SU-DHL-6 (cell line): ENCODE results near the gene FBN1.

ENCODE experiments used
- H2AFZ ChIP-seq: fragments of 200-600 bp; sonication (generic); 2 replicates; pipeline ENCODE4 v1.6.1; 2014; ENCODE audit warnings: low read depth, mild to moderate bottlenecking, moderate library complexity, mixed read lengths, antibody characterized with exemption, low read length; ENCODE audit not compliant: severe bottlenecking
- H3F3A ChIP-seq: fragments of 200-600 bp; shearing (Covaris generic); 2 replicates; pipeline ENCODE4 v1.6.0; 2016; ENCODE audit warnings: antibody characterized with exemption, mild to moderate bottlenecking; ENCODE audit not compliant: insufficient read depth
- H3K27ac ChIP-seq: fragments of 200-600 bp; sonication (generic); 2 replicates; pipeline ENCODE4 v1.5.1; 2016; ENCODE audit warnings: low read depth, mild to moderate bottlenecking, low read length, moderate library complexity, mixed read lengths
- H3K27me3 ChIP-seq: fragments of 200-600 bp; sonication (generic), shearing (Covaris generic); 2 replicates; pipeline ENCODE4 v1.6.0; 2014; ENCODE audit warnings: mild to moderate bottlenecking, low read length
- H3K36me3 ChIP-seq: fragments of 200-600 bp; sonication (generic); 2 replicates; pipeline ENCODE4 v1.6.1; 2014; ENCODE audit warnings: mild to moderate bottlenecking, low read length, mixed read lengths
- H3K4me2 ChIP-seq: fragments of 300-600, 200-600 bp; shearing (Covaris generic), sonication (generic); 2 replicates; pipeline ENCODE4 v1.6.0; 2014; ENCODE audit warnings: low read length, low read depth, mild to moderate bottlenecking; ENCODE audit not compliant: poor library complexity, severe bottlenecking
- H3K4me3 ChIP-seq: fragments of 200-600 bp; sonication (generic); 2 replicates; pipeline ENCODE4 v1.5.1; 2014; ENCODE audit warnings: antibody characterized with exemption, low read length, mild to moderate bottlenecking, mixed read lengths; ENCODE audit not compliant: insufficient read depth, poor library complexity, severe bottlenecking
- H3K79me2 ChIP-seq: fragments of 200-600 bp; sonication (generic); 2 replicates; pipeline ENCODE4 v1.6.1; 2014; ENCODE audit warnings: mild to moderate bottlenecking, low read length, moderate library complexity; ENCODE audit not compliant: insufficient read depth
- H3K9ac ChIP-seq: fragments of 200-600 bp; sonication (generic); 2 replicates; pipeline ENCODE4 v1.7.0; 2014; ENCODE audit warnings: mild to moderate bottlenecking, low read length
- H3K9me2 ChIP-seq: fragments of 200-600 bp; sonication (generic); replicated peaks from 2 replicates; pipeline ENCODE4 v1.6.1; 2014; ENCODE audit warnings: low read length; ENCODE audit not compliant: insufficient read depth
- H3K9me3 ChIP-seq: fragments of 200-600 bp; sonication (generic); 2 replicates; pipeline ENCODE4 v1.6.1; 2014; ENCODE audit warnings: low read length, mixed read lengths; ENCODE audit not compliant: insufficient read depth
- H4K20me1 ChIP-seq: fragments of 200-600 bp; sonication (generic); 2 replicates; pipeline ENCODE4 v1.6.1; 2014; ENCODE audit warnings: low read depth, mild to moderate bottlenecking, antibody characterized with exemption, low read length, moderate library complexity, mixed read lengths
- CTCF ChIP-seq: fragments of 200-600 bp; sonication (generic); IDR thresholded peaks from one replicate; pipeline ENCODE4 v1.5.1; 2017; ENCODE audit warnings: antibody characterized with exemption, mild to moderate bottlenecking, low read length, moderate library complexity; ENCODE audit not compliant: insufficient read depth, poor library complexity, severe bottlenecking
- EZH2phosphoT487 ChIP-seq: fragments of 200-600 bp; sonication (generic), shearing (Covaris generic); conservative IDR thresholded peaks from 2 replicates; pipeline ENCODE4 v1.6.1; 2018; ENCODE audit warnings: mild to moderate bottlenecking, antibody characterized with exemption, low read length, moderate library complexity, mixed read lengths

FBN1 gene

GRCh38 chr15:48624700-48625099 is 20.8 kb downstream of the FBN1 start:
- Histone ChIP-seq H2AFZ (no peak overlapping the region), H3K9ac (no peak overlapping the region), H3K4me2 (no peak overlapping the region), H3K4me3 (no peak overlapping the region), H4K20me1 (no peaks in the 10 kb centered on the region), H3F3A (no peaks in the 10 kb centered on the region), H3K27me3 (no peaks in the 10 kb centered on the region), H3K9me3 (no peaks in the 10 kb centered on the region), H3K36me3 (no peaks in the 10 kb centered on the region), H3K27ac (no peak overlapping the region), H3K79me2 (no peaks in the 10 kb centered on the region), H3K9me2 (no peaks in the 10 kb centered on the region)
- TF ChIP-seq EZH2phosphoT487 (no peak), CTCF (no peak)

- Histone ChIP-seq H3K9me3 (no peaks in the 10 kb centered on the region), H3F3A (no peaks in the 10 kb centered on the region), H2AFZ (no peak overlapping the region), H3K4me2 (no peak overlapping the region), H3K36me3 (no peaks in the 10 kb centered on the region), H3K9me2 (no peaks in the 10 kb centered on the region), H3K27ac (no peak overlapping the region), H4K20me1 (no peaks in the 10 kb centered on the region), H3K9ac (no peak overlapping the region), H3K79me2 (no peaks in the 10 kb centered on the region), H3K27me3 (no peaks in the 10 kb centered on the region), H3K4me3 (no peak overlapping the region)
- TF ChIP-seq EZH2phosphoT487, result no peak
- TF ChIP-seq CTCF, result no peak
Measured at GRCh38 chr15:48623456-48623855, 22.1 kb downstream of the FBN1 start.

GRCh38 chr15:48622237-48622636 is 23.3 kb downstream of the FBN1 start:
- no peaks in the 10 kb centered on the region for H4K20me1 ChIP-seq
- H3K9me3 ChIP-seq, result no peaks in the 10 kb centered on the region
- H3K79me2 ChIP-seq, result no peaks in the 10 kb centered on the region
- no peak overlapping the region for H3K4me3 ChIP-seq
- no peak overlapping the region for H3K4me2 ChIP-seq
- H2AFZ ChIP-seq, result no peak overlapping the region
- no peaks in the 10 kb centered on the region for H3K36me3 ChIP-seq
- H3K9ac ChIP-seq, result no peak overlapping the region
- H3F3A ChIP-seq, result no peaks in the 10 kb centered on the region
- no peak overlapping the region for H3K27ac ChIP-seq
- no peak for TF ChIP-seq EZH2phosphoT487
- TF ChIP-seq CTCF, result no peak
- H3K27me3 ChIP-seq, result no peaks in the 10 kb centered on the region
- H3K9me2 ChIP-seq, result no peaks in the 10 kb centered on the region

GRCh38 chr15:48619446-48619845 is 26.1 kb downstream of the FBN1 start:
- H3K9me3 ChIP-seq, result no peaks in the 10 kb centered on the region
- TF ChIP-seq CTCF (no peak), EZH2phosphoT487 (no peak)
- H3K9ac ChIP-seq, result no peak overlapping the region
- no peaks in the 10 kb centered on the region for H3F3A ChIP-seq
- no peaks in the 10 kb centered on the region for H3K9me2 ChIP-seq
- H3K4me2 ChIP-seq, result no peak overlapping the region
- H3K4me3 ChIP-seq, result no peak overlapping the region
- H3K79me2 ChIP-seq, result no peaks in the 10 kb centered on the region
- no peaks in the 10 kb centered on the region for H4K20me1 ChIP-seq
- no peak overlapping the region for H3K27ac ChIP-seq
- H3K36me3 ChIP-seq, result no peaks in the 10 kb centered on the region
- no peak overlapping the region for H2AFZ ChIP-seq
- no peaks in the 10 kb centered on the region for H3K27me3 ChIP-seq
